CD4-positive, alpha-beta T cell treated with Interferon gamma for 1 hour (primary cell): ENCODE measurements around the gene IGSF1.

Experiments used
- DNase-seq: peaks from one replicate; pipeline ENCODE4 v3.0.0-alpha.2; 2020

IGSF1 gene

GRCh38 chrX:131288738-131289511 lies at the start of gene IGSF1:
Gene IGSF1, minus strand, starts transcription at chrX:131289306. Its CDS starts 2,632 bp downstream, at chrX:131286674.
- DNase-seq, result no peak

- no peak for DNase-seq
Measured at GRCh38 chrX:131332331-131332730, 43.2 kb upstream of the IGSF1 start.

GRCh38 chrX:131331152-131331551 lies 42.0 kb upstream of the IGSF1 start:
- no peak for DNase-seq

- DNase-seq, result no peak
Measured at GRCh38 chrX:131330735-131331134, 41.6 kb upstream of the IGSF1 start.

- DNase-seq, result no peak
Measured at GRCh38 chrX:131322651-131323050, 33.5 kb upstream of the IGSF1 start.

- no peak for DNase-seq
Measured at GRCh38 chrX:131317326-131317725, 28.2 kb upstream of the IGSF1 start.

- DNase-seq, result no peak
Measured at GRCh38 chrX:131316260-131316659, 27.2 kb upstream of the IGSF1 start.

- no peak for DNase-seq
Measured at GRCh38 chrX:131308980-131309379, 19.9 kb upstream of the IGSF1 start.

GRCh38 chrX:131306601-131307000 lies 17.5 kb upstream of the IGSF1 start:
- no peak for DNase-seq

- DNase-seq, result no peak
Measured at GRCh38 chrX:131305926-131306325, 16.8 kb upstream of the IGSF1 start.

GRCh38 chrX:131302701-131303100 lies 13.6 kb upstream of the IGSF1 start:
- no peak for DNase-seq

- no peak for DNase-seq
Measured at GRCh38 chrX:131301155-131301554, 12.0 kb upstream of the IGSF1 start.

GRCh38 chrX:131298846-131299245 lies 9.7 kb upstream of the IGSF1 start:
- no peak for DNase-seq

- DNase-seq, result no peak
Measured at GRCh38 chrX:131298036-131298435, 8.9 kb upstream of the IGSF1 start.

- DNase-seq, result no peak
Measured at GRCh38 chrX:131289527-131289926, 421 bp upstream of the IGSF1 start.

GRCh38 chrX:131288188-131288587 lies 918 bp downstream of the IGSF1 start:
- DNase-seq, result no peak

- DNase-seq, result no peak
Measured at GRCh38 chrX:131287560-131288179, 1.4 kb downstream of the IGSF1 start.

- DNase-seq, result no peak
Measured at GRCh38 chrX:131279617-131280016, 9.5 kb downstream of the IGSF1 start.

- DNase-seq, result no peak
Measured at GRCh38 chrX:131279197-131279596, 9.9 kb downstream of the IGSF1 start.

- no peak for DNase-seq
Measured at GRCh38 chrX:131277543-131278136, 11.5 kb downstream of the IGSF1 start.

GRCh38 chrX:131273011-131273410 lies 16.1 kb downstream of the IGSF1 start:
- DNase-seq, result no peak

GRCh38 chrX:131271826-131272225 lies 17.3 kb downstream of the IGSF1 start:
- no peak for DNase-seq

GRCh38 chrX:131271274-131271673 lies 17.8 kb downstream of the IGSF1 start:
- DNase-seq, result no peak

GRCh38 chrX:131270080-131270479 lies 19.0 kb downstream of the IGSF1 start:
- DNase-seq, result no peak
